AG10803 (cell line): ENCODE measurements around the gene UCN2.

Experiments
- DNase-seq: peaks from one replicate; pipeline ENCODE4 v3.0.0; 2010; ENCODE audit warnings: low read depth
- H3K4me3 ChIP-seq: 2 replicates; pipeline ENCODE4 v1.5.1; 2011; ENCODE audit warnings: mild to moderate bottlenecking, low read length, control low read depth
- TF ChIP-seq, protein P1 (sequence below): conservative IDR thresholded peaks from 2 replicates; pipeline ENCODE4 v1.5.1; 2011; ENCODE audit warnings: mild to moderate bottlenecking, low read length, control low read depth, inconsistent platforms

The UCN2 gene

DNA sequence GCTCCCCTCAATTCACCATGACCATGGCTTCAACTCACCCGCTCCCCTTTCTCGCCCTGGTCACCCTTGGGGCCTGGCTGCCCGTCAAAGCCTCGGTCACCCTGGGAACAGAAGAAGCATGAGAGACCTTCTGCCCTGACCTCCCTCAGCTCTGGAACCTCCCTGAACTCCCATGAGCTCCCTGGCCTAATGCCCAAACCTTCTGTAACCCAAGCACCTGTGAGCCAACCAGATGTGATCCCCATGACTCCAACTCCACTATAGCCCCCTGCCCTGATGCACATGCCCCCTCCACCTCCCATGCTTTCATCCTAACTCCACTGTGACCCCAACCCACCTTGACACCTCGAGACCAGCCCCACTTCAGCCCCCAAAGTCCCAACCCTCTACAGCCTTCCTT lies 3.5 kb upstream of the UCN2 start:
- no peak overlapping the region for H3K4me3 ChIP-seq
- TF ChIP-seq, protein P1, sequence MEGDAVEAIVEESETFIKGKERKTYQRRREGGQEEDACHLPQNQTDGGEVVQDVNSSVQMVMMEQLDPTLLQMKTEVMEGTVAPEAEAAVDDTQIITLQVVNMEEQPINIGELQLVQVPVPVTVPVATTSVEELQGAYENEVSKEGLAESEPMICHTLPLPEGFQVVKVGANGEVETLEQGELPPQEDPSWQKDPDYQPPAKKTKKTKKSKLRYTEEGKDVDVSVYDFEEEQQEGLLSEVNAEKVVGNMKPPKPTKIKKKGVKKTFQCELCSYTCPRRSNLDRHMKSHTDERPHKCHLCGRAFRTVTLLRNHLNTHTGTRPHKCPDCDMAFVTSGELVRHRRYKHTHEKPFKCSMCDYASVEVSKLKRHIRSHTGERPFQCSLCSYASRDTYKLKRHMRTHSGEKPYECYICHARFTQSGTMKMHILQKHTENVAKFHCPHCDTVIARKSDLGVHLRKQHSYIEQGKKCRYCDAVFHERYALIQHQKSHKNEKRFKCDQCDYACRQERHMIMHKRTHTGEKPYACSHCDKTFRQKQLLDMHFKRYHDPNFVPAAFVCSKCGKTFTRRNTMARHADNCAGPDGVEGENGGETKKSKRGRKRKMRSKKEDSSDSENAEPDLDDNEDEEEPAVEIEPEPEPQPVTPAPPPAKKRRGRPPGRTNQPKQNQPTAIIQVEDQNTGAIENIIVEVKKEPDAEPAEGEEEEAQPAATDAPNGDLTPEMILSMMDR = no peak
- no peak for DNase-seq

GRCh38 chr3:48566401-48566760 lies 2.8 kb upstream of the UCN2 start:
- no peak for DNase-seq
- TF ChIP-seq, protein P1 = no peak
- H3K4me3 ChIP-seq = no peak overlapping the region

DNA sequence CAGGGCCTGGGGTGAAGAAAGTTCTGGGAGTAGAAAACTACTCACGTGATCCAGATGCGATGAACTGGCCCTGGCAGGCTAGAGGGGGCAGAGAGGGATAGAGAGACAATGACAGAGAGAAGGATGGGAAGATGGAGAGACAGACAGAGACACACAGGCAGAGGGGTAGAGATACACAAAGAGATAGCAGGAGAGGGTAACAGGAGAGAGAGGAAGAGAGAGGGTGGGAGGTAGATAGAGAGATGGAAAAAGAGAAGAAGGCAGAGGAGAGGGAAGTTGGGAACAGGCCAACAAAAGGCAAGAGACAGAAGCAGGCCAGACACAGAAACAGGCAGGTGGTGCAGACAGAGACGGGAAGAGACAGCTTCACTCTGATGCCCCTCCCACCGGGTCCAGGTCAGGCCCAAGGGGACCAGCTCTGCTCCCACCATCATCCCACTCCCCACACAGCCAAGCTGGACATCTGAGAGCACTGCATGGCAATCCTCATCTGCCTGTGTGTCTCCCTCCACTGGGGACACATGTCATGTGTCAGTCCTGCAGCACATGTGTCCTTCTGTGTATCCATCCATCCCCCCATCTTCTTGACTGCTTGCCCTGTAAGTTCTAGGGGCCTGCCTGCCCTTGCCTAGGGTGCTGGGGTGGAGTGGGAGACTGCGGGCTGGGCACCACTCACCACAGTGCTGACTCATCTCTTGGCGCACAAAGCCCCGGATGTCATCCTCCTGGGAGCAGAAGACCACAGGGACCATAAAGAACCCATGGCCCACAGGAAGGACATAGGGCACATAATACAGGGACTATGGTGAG lies 2.2 kb upstream of the UCN2 start:
- TF ChIP-seq, protein P1 = no peak
- peak; percentile 76 for DNase-seq
- H3K4me3 ChIP-seq = no peak overlapping the region

DNA sequence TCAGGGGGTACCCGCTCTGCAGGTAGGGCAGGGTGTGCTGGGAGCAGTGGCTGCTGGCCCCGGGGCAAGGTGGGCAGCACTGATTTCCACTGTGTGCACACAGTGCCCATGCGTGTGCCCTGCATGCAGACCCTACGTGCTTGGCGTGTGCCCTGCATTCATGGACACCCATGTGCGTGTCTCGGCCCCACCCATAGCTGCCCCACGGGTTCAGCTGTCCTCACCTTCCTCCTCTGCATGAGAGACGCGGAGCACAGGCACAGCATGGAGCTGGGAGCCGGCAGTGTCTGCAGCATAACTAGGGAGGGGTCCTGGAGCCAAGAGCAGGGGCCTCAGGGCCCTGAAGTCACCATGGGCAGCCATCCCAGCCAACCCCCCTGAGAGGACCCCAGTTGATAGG lies 1.6 kb upstream of the UCN2 start:
- no peak for DNase-seq
- H3K4me3 ChIP-seq = no peak overlapping the region
- TF ChIP-seq, protein P1 = no peak

DNA sequence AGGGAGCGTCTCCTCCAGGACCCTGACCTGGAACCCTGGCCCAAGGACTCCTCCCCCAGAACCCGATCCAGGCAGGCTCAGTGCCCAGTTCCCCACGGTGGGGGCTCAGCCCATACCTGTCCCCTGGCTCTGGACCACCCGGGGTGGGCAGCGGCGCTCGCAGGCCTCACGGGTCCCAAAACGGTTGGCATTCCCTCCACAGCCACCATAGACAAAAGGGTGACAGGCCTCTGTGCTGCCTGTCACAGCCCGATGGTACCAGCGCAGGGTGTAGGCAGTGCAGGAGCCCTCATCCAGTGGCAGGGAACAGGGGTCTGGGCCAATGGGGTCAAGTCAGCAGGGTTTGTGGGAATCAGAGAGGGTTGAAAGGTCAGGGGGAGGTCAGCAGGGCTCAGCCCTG lies 1.1 kb upstream of the UCN2 start:
- TF ChIP-seq, protein P1 = no peak
- H3K4me3 ChIP-seq = no peak overlapping the region
- DNase-seq = no peak

DNA sequence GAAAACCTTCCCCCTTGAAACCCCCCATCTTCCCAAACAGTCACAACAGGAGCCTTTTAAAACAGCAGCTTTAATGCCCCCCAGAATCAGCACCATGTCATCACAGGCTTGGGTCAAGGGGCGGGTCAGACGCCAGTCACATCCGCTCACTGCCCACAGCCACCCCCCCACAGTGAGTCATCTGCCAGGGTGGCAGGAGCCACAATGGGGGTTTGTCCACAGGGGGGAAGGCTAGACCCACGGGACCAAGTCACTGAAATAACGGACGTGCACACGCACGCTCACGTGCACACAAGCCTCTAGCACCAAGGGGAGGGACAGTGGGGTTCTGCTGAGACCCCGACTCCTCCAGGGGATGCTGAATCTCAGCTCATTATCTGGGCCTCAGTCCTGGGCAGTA lies 441 bp upstream of the UCN2 start:
- TF ChIP-seq, protein P1 = 0 out of 2 replicates have a peak, but pooled peaks have one; percentile 5
- no peak overlapping the region for H3K4me3 ChIP-seq
- DNase-seq = peak; percentile 78

- TF ChIP-seq, protein P1 = no peak
- no peak for DNase-seq
- no peak overlapping the region for H3K4me3 ChIP-seq
Observed at GRCh38 chr3:48562367-48563095, 1.1 kb downstream of the UCN2 start.
